Activated B cell treated with CpG ODN at 0.5 μM for 24 hours (primary cell): Measurements from ENCODE around the gene RBM38. TPM values are rescaled to one million over a fixed set of nuclear protein-coding genes. Genes with fewer than 3 reads are reported as not detected.
"Not testable (repeated sequence)": the region's sequence is repeated elsewhere in the genome, so short reads cannot be mapped to it uniquely, and the experiment has no call there.

Experiments used
- ATAC-seq: fragments of 200-7000 bp; cut with Tn5 transposase; one replicate; pipeline ENCODE4 v1.10.0; 2021; ENCODE audit warnings: low read depth, mild to moderate bottlenecking, moderate library complexity
- CTCF ChIA-PET: fragments of 350-600 bp; sonication (Branson Sonifier 250); formaldehyde crosslinking; loops from one replicate; lab custom pipeline; 2021; ENCODE audit warnings: antibody characterized with exemption; lab: Charles Lee
- POLR2A ChIA-PET: fragments of 350-600 bp; sonication (Branson Sonifier 250); formaldehyde crosslinking; loops from one replicate; lab custom pipeline; 2021; ENCODE audit warnings: antibody characterized with exemption; lab: Charles Lee
- DNase-seq: peaks from one replicate; pipeline ENCODE4 v3.0.0; 2022
- H3K27ac Mint-ChIP-seq: one replicate; pipeline ENCODE4 v1.8.0; 2020; ENCODE audit warnings: mixed read lengths
- H3K27me3 Mint-ChIP-seq: one replicate; pipeline ENCODE4 v1.8.0; 2021; ENCODE audit warnings: mixed read lengths
- H3K36me3 Mint-ChIP-seq: one replicate; pipeline ENCODE4 v1.8.0; 2021; ENCODE audit warnings: low read depth, mixed read lengths
- H3K4me1 Mint-ChIP-seq: one replicate; pipeline ENCODE4 v1.8.0; 2021; ENCODE audit warnings: mixed read lengths
- H3K4me3 Mint-ChIP-seq: one replicate; pipeline ENCODE4 v1.8.0; 2020; ENCODE audit warnings: mild to moderate bottlenecking, mixed read lengths
- H3K9me3 Mint-ChIP-seq: one replicate; pipeline ENCODE4 v1.8.0; 2020; ENCODE audit warnings: mixed read lengths
- intact Hi-C: fragments of 100-400 bp; cut with micrococcal nuclease; formaldehyde crosslinking; loops from one replicate; pipeline ENCODE4 v1.15.1; 2024
- total RNA-seq: library from RNA; stranded (reverse); gene quantifications from 2 replicates; pipeline ENCODE4 v1.2.3, GENCODE V29; 2022
- TF ChIP-seq, protein P1 (sequence below): fragments of 200-600 bp; IDR thresholded peaks from one replicate; pipeline ENCODE4 v1.8.0; 2022; ENCODE audit warnings: antibody characterized with exemption, mild to moderate bottlenecking

RBM38 gene
- total RNA-seq, 1 donor from 2014 or later = 69.6 TPM

- peak overlapping the region; percentile 25 for H3K4me3 Mint-ChIP-seq
- DNase-seq, ATAC-seq, H3K27me3 Mint-ChIP-seq, H3K9me3 Mint-ChIP-seq: not testable (repeated sequence)
- intact Hi-C loops = loop anchor here (5.0 kb wide), 1 partner anchor 1102 kb away; the partner anchor contains the start of gene MC3R
- H3K27ac Mint-ChIP-seq = peak overlapping the region; percentile 20
- peaks cover 20% of the 10 kb centered on the region for H3K36me3 Mint-ChIP-seq
- ChIA-PET POLR2A (interaction anchor here (0.8 kb wide), 1 partner anchor 49 kb away, joined by 3 read pairs; no protein-coding TSS in a partner anchor), CTCF (interaction anchor here (1.6 kb wide), 1 partner anchor 9 kb away, joined by 5 read pairs; no protein-coding TSS in a partner anchor)
- peaks cover 17% of the 10 kb centered on the region for H3K4me1 Mint-ChIP-seq
Observed at GRCh38 chr20:57348922-57349574, 42.1 kb upstream of the RBM38 start.

DNA sequence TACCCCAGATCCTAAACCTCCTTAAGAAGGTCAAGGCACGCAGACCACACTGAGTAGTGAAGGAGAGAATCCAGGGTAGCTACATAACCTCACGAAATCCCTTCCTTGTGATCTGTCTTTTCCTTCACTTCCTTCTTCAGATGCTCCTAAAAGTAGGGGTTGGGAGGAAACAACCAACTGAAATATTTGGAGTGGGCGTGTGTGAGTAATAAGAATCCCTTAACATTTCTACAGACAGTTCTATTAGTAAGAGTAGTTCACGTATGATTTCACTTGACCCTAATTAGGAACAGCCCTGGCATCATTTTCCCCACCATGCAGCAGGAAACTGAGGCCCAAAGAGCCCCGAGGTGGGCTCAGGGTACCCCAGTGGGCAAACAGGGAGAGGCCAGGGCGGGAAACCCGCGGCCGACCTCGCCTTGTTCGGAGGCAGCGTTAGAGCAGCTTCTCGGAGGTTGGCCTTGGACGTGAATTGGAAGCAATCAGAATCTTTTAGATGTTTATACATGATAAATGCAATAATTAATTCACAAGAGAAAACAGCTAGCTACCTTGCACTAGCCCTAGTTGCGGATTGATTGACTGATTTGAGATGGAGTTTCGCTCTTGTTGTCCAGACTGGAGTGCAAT is 41.0 kb upstream of the RBM38 start:
- ChIA-PET CTCF (interaction anchor here (0.8 to 1.6 kb wide), 2 partner anchors 10 to 260 kb away, joined by 3 to 5 read pairs; no protein-coding TSS in a partner anchor), POLR2A (no interaction called here)
- Mint-ChIP-seq H3K4me1 (peaks cover 17% of the 10 kb centered on the region), H3K9me3 (no peaks in the 10 kb centered on the region), H3K27ac (no peak overlapping the region), H3K36me3 (peaks cover 31% of the 10 kb centered on the region), H3K4me3 (peak overlapping the region; percentile 70), H3K27me3 (peaks cover 3% of the 10 kb centered on the region)
- no peak for ATAC-seq
- TF ChIP-seq, protein P1, sequence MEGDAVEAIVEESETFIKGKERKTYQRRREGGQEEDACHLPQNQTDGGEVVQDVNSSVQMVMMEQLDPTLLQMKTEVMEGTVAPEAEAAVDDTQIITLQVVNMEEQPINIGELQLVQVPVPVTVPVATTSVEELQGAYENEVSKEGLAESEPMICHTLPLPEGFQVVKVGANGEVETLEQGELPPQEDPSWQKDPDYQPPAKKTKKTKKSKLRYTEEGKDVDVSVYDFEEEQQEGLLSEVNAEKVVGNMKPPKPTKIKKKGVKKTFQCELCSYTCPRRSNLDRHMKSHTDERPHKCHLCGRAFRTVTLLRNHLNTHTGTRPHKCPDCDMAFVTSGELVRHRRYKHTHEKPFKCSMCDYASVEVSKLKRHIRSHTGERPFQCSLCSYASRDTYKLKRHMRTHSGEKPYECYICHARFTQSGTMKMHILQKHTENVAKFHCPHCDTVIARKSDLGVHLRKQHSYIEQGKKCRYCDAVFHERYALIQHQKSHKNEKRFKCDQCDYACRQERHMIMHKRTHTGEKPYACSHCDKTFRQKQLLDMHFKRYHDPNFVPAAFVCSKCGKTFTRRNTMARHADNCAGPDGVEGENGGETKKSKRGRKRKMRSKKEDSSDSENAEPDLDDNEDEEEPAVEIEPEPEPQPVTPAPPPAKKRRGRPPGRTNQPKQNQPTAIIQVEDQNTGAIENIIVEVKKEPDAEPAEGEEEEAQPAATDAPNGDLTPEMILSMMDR = no peak
- DNase-seq = no peak
- intact Hi-C loops = loop anchor here (2.0 to 10.0 kb wide), 4 partner anchors 865 to 1035 kb away; partner anchors contain the start of genes AURKA, CSTF1, RTF2 and VAPB

- intact Hi-C loops = loop anchor here (1.0 to 10.0 kb wide), 6 partner anchors 40 to 1034 kb away; partner anchors contain the start of genes AURKA, CSTF1, RAB22A and RTF2
- peaks cover 17% of the 10 kb centered on the region for H3K4me1 Mint-ChIP-seq
- ATAC-seq, H3K9me3 Mint-ChIP-seq, H3K27me3 Mint-ChIP-seq, POLR2A ChIA-PET, DNase-seq: not testable (repeated sequence)
- peak overlapping the region; percentile 79 for H3K27ac Mint-ChIP-seq
- CTCF ChIA-PET = interaction anchor here (1.6 kb wide), 1 partner anchor 11 kb away, joined by 5 read pairs; no protein-coding TSS in a partner anchor
- peak overlapping the region; percentile 90 for H3K4me3 Mint-ChIP-seq
- H3K36me3 Mint-ChIP-seq = peaks cover 31% of the 10 kb centered on the region
Observed at GRCh38 chr20:57350726-57351041, 40.5 kb upstream of the RBM38 start.

- CTCF ChIA-PET = interaction anchor here (0.9 kb wide), 1 partner anchor 8 kb away, joined by 3 read pairs; no protein-coding TSS in a partner anchor
- H3K9me3 Mint-ChIP-seq = no peaks in the 10 kb centered on the region
- peak within 1 kb of the TSS; percentile 79 for H3K27ac Mint-ChIP-seq
- TF ChIP-seq, protein P1 = no peak
- H3K36me3 Mint-ChIP-seq = peaks cover 31% of the 10 kb centered on the region
- POLR2A ChIA-PET = interaction anchor here (1.3 kb wide), 1 partner anchor 152 kb away, joined by 4 read pairs; no protein-coding TSS in a partner anchor
- H3K4me3 Mint-ChIP-seq = peak within 1 kb of the TSS; percentile 90
- ATAC-seq = peak; percentile 86
- peaks cover 3% of the 10 kb centered on the region for H3K27me3 Mint-ChIP-seq
- H3K4me1 Mint-ChIP-seq = peaks cover 17% of the 10 kb centered on the region
- DNase-seq = peak; percentile 82
- intact Hi-C loops = loop anchor here (1.0 to 10.0 kb wide), 6 partner anchors 39 to 1034 kb away; partner anchors contain the start of genes AURKA, CSTF1, RAB22A and RTF2
Observed at GRCh38 chr20:57351042-57351783, 40.0 kb upstream of the RBM38 start, which contains the start of gene RAE1. RAE1 (plus strand) TSS chr20:57351255; CDS start chr20:57354039, 2,784 bp downstream.

DNA sequence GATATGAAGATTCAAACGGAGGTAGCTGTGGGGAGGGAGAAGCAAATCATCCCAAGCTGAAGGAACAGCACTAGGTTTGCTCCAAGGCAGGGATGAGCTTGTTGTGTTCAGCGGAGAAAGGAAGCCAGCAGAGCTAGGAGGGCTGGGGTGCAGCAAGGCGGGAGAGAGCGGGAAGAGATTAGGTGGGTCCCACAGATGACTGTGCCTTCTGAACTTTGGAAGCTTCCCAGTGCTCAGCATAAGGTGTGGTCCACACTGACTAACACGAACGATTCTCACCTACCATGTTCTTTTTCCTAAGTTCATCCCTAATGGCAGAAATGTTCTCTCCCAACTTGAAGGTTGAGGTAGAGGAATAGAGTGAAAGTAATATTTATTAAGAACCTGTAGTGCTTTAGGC is 38.9 kb upstream of the RBM38 start:
- H3K4me3 Mint-ChIP-seq = peak overlapping the region; percentile 90
- CTCF ChIA-PET = interaction anchor here (0.9 kb wide), 1 partner anchor 9 kb away, joined by 3 read pairs; no protein-coding TSS in a partner anchor
- POLR2A ChIA-PET = interaction anchor here (0.6 to 1.3 kb wide), 2 partner anchors 36 to 151 kb away, joined by 4 to 7 read pairs; no protein-coding TSS in a partner anchor
- no peak overlapping the region for H3K27ac Mint-ChIP-seq
- peaks cover 31% of the 10 kb centered on the region for H3K36me3 Mint-ChIP-seq
- intact Hi-C loops = loop anchor here (10.0 kb wide), 2 partner anchors 862 to 1032 kb away; partner anchors contain the start of gene VAPB
- H3K9me3 Mint-ChIP-seq = no peaks in the 10 kb centered on the region
- ATAC-seq (no peak), DNase-seq (no peak)
- TF ChIP-seq, protein P1 = no peak
- H3K27me3 Mint-ChIP-seq = peaks cover 3% of the 10 kb centered on the region
- H3K4me1 Mint-ChIP-seq = peaks cover 17% of the 10 kb centered on the region
